GM21526 (cell line): ENCODE data around the gene FHDC1.

ENCODE experiments used
- ATAC-seq: cut with Tn5 transposase; IDR thresholded peaks from one replicate; pipeline ENCODE4 v1.9.1; 2021; ENCODE audit warnings: moderate library complexity; ENCODE audit not compliant: unreplicated experiment, low FRiP score

The FHDC1 gene

DNA sequence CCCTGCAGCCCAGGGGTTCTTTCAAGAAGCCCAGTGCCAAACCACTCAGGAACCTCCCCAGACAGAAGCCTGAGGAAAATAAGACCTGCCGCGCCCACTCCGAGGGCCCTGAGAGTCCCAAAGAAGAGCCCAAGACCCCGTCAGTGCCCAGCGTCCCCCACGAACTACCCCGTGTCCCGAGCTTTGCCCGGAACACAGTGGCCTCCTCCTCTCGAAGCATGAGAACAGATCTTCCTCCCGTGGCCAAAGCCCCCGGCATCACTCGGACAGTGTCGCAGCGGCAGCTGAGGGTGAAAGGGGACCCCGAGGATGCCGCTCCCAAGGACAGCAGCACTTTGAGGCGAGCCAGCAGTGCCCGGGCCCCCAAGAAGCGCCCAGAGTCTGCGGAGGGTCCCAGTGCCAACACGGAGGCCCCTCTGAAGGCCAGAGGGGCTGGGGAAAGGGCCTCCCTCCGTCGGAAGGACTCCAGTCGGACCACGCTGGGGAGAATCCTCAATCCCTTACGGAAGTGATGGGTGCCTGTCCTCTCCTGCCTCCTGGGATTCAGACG is 40.2 kb downstream of the FHDC1 start:
- no peak for ATAC-seq

DNA sequence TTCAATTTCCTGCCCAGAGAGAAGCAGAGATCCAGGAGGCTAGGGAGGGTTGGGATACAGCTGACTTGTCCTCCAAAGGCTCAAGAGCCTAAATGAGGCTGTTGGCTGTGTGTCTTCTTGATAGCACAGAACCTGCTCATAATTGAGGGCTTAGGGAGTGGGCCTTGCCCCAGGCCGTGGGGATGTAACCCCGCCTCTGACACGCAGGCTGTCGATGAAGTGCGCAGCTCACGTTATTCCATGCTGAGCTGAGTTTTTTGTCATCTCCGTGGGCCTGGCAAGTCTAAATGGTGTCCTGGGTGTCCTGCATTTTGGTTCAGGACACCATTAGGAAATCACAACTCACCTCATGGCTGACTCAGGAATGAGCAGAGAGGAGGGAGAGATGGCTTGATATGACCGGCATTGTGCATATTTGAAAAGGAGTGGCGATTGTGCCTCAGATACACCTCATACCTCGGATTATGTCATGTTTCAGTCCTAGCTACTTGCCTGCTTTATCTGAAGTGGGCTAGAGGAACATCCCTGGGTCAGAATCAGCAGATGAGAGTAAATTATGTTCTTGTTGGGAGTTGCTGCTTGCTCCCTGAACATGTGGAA is 43.7 kb downstream of the FHDC1 start:
- no peak for ATAC-seq

DNA sequence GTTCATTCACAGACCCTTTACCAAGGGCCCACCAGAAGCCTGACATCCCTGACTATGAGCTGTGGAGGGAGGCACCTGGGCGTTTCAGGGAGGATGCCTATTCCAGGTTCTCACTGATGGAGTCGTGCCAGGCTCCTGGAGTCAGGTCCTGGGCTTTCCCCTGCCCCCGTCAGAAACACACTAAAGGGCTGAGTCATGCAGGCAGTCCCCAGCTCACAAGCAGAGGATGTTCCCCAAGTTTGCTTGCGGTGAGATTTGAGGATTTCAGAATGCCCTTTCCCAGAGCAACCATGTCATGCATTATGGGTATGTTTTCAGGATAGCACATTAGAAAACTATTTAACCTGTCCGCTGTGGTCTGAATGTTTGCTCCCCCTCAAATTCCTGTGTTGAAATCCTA is 45.2 kb downstream of the FHDC1 start:
- no peak for ATAC-seq

DNA sequence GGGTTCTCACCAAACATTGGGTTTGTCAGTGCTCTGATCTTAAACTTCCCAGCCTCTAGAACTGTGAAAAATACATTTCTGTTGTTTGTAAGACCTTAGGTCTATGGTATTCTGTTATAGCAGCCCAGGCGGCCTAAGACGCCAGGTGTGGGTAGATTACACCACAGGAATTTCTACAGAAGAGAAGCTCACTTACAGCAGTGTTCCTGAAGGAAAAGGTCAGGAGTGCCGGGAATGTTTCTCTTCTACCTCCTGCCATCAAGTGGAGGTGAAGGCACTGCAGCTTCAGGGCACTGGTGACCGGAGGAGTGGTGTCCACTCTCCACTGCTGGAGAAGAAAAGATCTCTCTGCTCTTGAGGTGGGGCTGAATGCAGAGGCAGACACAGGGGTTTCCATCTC is 45.7 kb downstream of the FHDC1 start:
- ATAC-seq = no peak

DNA sequence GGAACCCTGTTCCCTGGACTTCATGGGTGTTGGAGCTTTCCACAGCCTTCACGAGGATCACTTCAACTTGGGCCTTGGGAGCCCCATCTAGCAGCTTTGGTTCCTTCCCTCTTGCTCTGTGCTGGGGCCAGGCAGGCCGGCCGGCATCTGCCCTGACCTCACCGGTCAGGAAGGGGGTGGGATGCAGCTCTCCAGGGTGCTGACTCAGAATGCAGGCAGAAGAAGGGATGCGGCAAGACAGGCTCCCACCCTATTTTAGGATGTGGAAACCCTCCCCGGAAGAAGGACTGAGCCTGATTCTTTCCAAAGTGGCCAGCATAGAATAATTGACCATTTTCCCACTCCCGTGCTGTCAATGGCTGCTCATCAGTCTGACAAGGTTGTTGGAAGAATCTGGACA is 47.1 kb downstream of the FHDC1 start:
- no peak for ATAC-seq

DNA sequence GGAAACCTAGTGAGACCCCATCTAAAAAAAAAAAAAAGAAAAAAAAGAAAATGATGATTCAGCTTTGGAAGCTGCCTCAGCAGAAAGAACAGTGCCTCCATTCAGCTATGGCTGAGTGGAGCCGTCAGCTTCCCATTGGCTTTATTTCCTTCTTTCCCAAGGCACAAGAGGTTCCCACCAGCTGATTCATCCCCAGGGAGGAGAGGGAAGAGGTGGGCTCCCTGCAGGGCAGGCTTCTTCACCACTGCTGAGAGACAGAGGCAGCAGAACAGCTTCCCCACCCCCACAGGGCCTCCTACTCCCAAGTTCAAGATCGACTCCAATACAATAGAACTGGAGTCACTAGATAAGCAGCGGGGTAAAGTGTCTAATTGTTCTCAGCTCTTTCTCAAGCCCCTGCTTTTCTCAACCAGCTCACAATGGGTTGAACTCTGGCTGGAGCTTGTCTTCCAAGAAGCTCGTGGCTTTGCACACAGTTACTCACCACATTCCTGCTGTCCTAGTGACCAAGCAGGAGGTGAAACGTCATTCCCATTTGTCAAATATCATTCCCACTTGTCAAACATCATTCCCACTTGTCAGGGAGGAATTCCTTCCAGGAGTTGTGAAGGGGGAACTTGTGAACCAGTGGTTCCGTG is 47.8 kb downstream of the FHDC1 start:
- no peak for ATAC-seq

DNA sequence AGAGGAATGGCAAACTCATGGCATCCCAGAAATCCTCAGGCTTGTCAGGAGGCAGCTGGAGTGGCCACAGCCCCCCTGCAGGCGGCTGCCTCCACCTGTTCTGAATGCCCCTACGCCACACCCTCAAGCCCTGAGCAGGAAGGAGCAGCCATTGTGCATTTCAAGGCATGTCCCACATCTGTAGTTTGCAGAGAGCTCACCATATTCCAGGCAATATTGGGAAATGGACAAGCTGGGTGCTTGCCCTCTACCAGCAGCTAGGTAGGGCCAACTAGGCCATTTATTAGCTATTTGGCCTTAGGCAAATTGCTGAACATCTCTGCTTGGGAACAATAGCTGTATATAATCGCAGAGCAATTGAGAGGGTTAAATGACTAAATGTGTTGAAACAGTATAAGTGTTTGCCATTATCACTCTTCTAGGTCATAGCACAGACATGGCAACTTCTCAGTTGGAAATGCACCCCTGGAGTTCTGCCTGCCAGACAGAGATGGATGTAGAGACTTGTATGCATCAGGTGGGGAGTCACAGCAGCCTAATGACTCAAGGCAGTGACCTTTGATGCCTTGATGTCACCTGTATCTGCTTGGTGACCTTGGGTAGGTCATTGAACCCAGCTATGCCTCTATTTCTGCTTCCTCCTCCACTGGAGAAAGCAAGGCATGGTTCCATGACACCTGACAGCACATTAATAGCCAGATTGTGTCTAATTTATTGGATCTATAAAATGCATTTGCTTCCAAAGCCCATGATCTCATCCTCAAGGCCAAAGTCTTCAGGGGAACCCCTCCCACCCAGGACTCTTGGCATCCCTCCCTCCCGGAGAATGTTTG is 52.8 kb downstream of the FHDC1 start:
- ATAC-seq = no peak

DNA sequence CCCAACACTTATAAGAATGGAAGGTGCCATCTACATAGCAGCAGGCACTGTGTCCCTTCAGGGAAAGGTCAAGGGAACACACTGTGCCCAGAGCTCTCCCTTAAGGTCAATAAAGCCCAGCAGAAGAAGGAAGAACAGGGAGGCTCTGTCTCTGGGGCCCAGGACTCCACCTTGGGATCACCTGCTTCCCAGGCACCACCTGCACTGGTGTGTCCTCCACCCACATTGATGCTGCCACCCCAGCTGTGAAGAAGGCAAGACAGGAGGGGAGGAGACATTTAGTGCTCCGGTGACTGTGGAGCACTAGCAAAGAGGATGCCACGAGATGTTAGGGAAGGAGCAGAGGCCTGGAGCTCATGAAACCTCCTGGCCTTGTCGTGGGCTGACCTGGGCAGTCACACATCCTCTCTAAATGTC is 53.4 kb downstream of the FHDC1 start:
- ATAC-seq = no peak

DNA sequence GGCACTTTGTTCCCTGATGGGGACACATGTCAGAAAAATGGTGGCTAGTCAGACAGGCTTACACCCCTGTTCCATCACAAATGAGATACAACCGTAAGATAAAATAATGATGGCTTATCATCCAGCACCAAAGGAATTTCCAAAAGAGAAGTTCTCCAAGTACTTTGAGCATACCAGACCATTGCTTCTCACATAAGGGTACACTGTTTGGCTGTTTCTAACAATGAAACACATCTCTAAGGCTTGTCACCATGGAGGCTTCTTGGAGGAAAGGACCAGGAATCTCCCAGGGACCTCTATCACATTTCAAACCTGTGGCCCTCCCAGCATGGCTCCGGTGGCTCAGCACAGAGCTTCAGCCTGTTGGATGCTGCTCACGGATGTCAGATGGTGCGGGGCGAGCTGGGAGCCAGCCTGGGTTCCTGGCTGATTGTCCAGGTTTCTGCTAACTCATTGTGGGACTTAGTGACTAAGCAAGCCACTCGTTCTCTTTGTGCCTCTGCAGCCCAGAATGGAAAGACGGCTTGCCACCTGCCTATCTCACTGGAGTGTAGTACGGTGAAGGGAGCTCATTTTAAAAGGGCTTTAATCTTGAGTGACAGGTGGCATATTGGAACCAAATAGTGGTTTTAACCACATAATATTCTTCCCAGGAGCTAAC is 54.5 kb downstream of the FHDC1 start:
- no peak for ATAC-seq

DNA sequence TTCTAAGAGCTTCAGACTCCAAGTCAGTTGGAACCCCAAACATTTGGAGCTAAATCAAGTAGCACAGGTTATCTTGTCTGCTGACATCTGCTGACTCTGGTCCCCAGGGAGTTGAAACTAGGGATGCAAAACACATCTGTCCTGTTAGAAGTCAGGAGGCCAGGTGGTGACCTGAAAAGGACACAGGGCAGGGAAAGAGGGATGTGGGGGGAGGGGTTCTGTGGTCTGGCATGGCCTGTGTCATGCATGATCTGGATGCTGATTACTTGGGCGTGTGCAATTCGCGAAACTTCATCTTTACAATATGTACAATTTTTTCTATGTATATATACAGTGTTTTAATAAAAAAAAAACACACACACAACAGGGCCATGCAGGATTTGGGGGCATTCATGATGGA is 55.3 kb downstream of the FHDC1 start:
- ATAC-seq = no peak

DNA sequence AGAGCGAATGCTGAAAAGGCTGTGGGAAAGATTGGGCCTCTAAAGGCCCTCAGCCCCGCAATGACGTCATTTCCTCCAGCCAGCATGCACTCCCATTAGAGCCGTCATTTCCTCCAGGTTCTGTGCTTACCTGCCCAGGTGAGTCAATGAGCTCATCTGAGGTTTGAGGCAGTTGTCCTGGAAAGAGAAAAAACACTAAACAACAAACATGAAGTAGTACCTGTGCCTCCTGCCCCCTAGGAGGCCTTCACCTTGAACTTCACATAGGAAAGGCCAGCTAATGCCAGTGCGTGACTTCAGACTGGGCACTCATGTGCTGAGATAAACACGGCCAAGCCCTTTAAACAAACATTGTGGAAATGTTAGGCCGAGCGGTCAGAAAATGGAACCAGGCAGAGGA is 55.9 kb downstream of the FHDC1 start:
- ATAC-seq = no peak

DNA sequence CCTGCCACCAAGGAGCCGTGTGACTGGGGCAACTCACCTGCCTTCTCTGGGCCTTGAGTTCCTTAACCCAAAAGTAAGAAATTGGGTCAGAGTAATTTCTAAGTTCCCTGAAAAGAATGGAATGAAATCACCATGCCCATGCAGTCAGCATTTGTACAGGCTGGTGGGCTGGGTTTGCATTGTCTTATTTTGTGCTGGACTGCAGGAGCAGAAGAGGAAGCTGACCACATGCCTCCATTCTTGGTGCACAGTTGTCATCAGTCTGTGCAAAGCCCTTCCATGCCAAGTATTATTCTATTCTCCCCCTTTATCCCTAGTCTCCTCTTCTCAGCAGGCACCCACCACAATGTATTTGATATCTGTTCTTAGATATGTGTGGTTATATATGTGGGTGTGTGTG is 56.3 kb downstream of the FHDC1 start:
- ATAC-seq = no peak

DNA sequence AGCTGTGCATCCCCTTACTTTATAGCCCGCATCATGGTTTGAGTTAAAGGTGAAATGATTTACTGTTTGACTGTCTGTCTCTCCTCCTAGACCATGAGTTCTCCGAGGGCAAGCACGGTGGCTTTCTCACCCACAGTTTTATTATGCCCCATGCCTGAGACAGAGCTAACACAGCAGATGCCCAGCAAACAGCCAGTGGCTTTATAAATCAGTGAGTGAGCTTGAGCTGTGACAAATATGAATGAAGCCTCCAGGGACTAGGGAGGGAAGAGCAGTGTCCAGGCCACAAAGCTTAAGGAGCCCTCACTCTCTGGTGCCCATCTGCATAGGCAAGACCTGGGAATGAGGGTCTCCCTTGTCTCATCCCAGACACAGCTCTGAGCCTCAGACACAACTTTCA is 57.9 kb downstream of the FHDC1 start:
- ATAC-seq = no peak

DNA sequence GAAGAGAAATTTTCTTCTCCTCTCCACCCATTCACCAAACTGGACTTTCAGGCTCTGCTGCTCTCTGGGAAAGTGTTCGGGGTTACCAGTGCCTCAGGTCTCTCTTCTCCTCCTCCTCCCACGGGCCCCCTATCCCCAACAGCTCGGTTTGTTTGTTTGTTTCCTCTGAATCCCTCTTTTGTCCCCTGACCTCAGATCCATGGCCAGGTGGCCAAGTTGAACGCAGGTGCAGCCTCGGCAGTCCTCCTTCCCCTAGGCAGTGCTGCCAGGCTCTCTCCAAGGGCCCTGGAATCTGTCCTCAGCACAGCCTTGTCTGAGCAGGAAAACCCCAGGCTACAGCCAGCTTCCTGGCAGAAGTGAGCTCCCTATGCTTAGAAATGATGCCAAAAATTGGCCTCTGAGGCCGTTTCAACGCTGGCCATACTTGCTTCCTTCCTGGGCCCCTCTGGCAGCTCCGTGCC is 60.0 kb downstream of the FHDC1 start:
- no peak for ATAC-seq

DNA sequence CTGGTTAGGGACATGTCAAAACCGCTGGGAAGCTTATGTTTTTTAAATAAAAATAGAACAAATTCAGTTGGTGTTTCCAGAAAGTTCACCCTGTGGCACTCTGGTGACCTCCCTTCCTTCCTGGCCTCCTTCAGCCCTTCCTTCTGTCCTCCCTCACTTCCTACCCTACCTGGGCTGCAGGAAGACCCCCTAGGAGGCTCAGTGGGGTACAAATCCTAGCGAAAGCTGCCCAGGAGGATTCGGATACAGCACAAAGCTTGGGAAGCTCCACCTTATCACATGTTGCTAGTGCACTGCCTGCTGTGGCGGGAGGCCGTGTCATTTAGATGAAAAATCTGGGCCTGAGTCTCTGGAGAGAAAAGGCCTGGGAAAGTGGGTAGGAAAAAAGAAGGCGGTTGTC is 60.5 kb downstream of the FHDC1 start:
- no peak for ATAC-seq

DNA sequence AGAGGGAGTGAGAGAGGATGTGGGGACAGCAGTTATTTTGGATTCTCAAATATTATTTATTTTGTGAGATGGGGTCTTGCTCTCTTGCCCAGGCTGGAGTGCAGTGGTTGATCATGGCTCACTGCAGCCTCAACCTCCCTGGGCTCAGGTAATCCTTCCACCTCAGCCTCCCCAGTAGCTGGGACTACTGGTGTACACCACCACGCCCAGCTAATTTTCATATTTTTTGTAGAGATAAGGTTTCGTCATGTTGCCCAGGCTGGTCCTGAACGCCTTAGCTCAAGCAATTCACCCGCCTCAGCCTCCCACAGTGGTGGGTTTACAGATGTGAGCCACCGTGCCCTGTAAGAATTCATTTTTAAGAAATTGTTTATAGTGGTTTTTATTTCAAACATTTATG is 61.2 kb downstream of the FHDC1 start:
- no peak for ATAC-seq

DNA sequence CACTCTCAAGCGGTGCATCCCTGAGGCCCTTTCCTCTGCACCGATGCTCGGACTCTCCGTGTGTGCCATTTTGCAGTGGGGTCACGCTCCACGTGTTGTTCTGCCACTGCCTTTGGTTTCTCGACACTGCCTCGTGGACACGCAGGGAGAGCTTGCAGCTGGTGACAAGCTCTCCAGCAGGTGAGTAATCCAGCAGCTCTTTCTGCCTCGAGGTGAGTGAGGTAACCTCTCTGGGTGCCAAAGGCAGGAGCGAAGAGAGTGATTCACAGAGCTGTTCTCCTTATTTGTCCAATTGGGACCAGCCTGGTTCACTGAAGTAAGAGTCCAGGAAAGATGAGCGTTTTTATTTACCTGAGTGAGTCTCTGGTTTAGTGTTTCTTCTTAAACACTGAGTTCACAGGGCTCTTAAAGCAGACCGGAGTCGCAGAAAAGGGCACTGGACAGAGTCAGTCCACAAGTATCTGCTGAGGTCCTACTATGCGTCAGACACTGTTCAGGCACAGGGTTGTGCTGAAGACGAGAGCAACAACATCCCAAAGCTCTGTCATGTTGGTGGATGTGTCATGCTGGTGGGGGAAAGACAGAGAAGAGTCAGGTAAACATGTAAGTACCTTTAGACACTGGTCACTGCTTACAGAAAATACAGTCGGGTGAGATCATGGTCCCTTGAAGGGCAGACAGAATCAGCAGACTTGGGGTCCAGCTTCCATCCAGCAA is 61.8 kb downstream of the FHDC1 start:
- ATAC-seq = no peak

DNA sequence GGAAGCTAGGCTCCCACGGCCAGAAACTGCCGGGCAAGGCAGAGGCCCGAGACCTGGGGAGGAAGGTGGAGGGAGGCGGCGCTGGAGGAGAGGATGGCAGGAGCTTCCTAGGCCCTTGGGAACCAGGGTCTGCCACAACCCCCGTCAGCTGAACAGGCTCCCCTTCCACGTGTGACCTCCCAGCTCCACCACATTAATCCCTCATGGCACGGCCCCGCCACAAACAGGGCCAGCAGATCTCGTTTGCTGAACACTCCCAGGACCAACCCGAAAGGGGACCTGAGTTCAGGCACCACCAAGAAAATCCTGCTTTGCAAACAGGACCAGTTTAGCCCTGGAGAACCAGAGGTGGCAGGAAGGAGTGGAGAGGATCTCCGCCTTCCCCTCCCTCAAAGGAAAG is 62.7 kb downstream of the FHDC1 start:
- ATAC-seq = no peak

DNA sequence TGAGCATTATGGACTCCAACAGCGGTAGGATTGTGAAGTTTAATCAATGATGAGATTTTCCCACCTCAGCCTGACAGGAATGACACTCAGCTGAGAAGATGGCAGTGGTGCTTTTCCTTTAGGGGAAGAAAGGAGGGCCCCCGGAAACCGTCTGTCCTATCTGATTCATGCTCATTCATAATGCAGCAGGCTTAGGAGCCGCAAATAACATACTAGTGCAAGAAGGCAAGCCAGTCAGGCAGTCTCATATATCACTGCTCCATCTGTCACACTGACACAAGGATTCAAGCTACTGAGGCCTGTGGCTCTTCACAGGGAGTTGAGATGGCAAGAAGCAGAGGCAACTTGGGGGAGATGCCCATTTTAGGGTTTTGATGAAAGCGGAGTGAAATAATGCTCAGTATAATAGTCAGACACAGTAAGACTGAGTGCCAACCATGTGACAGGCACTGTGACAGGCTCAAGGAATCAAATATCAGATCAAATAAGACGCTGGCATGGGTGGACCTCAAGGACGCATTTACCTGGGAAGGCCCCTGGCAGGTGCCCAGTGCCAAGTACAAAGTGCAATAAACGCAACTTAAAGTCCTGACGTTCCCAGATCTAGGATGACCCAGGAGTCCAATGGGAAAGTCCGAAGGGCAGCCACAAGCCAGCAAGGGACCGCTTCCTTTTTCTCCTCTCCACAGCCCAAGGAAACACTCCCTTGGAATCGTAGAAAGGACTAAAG is 63.4 kb downstream of the FHDC1 start:
- no peak for ATAC-seq

DNA sequence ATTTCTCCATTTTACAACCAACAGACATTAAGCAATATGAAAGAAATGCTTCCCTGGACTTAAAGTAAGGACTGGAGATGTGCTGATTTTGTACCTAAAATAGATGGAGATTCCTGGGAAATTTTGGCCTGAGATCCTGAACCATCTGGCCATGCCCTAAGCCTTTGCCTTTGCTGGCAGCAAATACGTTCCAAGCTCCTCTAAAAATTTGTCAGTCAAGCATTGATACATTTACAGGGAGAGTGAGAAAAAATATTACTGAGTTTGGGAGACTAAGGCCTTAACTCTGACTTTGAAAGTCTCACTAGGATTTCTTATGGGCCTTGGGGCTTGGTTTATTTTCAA is 63.9 kb downstream of the FHDC1 start:
- ATAC-seq = no peak
